ENCODE data around the gene SLX4IP. TPM values are rescaled to one million over a fixed set of nuclear protein-coding genes. Genes with fewer than 3 reads are reported as not detected.

SLX4IP gene
- total RNA-seq, 1 donor from 2014 or later, result 3.1 TPM

- intact Hi-C loops (cut with micrococcal nuclease), result no loop called here
- Histone ChIP-seq H3K27me3 (ENCODE audit: low read depth) (no peaks in the 10 kb centered on the region), H3K9me3 (replicated peaks) (no peaks in the 10 kb centered on the region), H3K36me3 (peaks cover 69% of the 10 kb centered on the region), H3K4me1 (peaks cover 82% of the 10 kb centered on the region), H3K4me3 (no peak overlapping the region), H3K27ac (replicated peaks) (peak overlapping the region; percentile 72)
- TF ChIP-seq, protein P1, sequence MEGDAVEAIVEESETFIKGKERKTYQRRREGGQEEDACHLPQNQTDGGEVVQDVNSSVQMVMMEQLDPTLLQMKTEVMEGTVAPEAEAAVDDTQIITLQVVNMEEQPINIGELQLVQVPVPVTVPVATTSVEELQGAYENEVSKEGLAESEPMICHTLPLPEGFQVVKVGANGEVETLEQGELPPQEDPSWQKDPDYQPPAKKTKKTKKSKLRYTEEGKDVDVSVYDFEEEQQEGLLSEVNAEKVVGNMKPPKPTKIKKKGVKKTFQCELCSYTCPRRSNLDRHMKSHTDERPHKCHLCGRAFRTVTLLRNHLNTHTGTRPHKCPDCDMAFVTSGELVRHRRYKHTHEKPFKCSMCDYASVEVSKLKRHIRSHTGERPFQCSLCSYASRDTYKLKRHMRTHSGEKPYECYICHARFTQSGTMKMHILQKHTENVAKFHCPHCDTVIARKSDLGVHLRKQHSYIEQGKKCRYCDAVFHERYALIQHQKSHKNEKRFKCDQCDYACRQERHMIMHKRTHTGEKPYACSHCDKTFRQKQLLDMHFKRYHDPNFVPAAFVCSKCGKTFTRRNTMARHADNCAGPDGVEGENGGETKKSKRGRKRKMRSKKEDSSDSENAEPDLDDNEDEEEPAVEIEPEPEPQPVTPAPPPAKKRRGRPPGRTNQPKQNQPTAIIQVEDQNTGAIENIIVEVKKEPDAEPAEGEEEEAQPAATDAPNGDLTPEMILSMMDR (IDR thresholded peaks at IDR 0.05; ENCODE audit: borderline replicate concordance), result no peak
- DNase-seq, result no peak
Observed at GRCh38 chr20:10639077-10639736, 204.1 kb downstream of the SLX4IP start.

DNA sequence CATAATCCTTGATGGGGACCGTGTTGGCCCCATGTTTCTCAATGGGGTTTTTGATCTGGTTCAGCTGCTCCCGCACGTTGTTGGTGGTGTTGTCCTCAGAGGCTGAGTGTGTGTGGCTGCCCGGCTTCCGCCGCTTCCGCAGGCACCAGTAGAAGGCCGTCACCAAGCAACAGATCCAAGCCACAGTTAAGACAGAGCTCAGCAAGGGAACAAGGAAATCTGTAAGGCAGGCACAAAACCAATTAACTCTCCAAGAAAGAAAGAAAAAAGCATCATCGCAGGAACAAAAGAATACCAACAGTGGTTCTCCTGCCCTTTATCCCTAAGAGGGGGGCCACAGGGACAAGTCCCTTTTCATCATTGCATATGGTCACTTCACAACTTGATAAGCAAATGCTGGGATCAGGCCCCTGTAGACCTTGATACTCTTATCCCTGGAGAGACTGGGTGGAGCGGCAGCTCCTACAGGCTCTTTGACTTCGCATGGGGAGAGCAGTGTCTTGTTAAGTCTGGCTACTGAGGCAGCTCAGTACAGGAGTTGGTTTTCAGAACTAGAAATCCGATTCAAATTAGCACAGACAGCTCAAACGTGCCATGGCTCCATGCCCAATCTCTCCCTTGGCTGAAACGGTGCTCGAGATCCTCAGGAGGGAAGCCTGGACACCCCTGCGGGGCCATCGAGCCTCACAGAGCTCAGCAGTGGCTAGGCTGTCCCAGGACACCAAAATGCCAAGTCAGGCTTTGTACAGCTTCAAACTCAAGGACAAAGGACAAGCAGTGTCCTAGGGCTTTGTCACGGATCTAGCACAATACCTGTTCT, 204.8 kb downstream of the SLX4IP start:
- no peaks in the 10 kb centered on the region for H3K27me3 ChIP-seq (ENCODE audit: low read depth)
- intact Hi-C loops (cut with micrococcal nuclease), result no loop called here
- DNase-seq, result no peak
- H3K4me3 ChIP-seq, result no peak overlapping the region
- peaks cover 76% of the 10 kb centered on the region for H3K36me3 ChIP-seq
- H3K9me3 ChIP-seq (replicated peaks), result no peaks in the 10 kb centered on the region
- TF ChIP-seq, protein P1 (IDR thresholded peaks at IDR 0.05; ENCODE audit: borderline replicate concordance), result no peak
- H3K4me1 ChIP-seq, result peaks cover 82% of the 10 kb centered on the region
- H3K27ac ChIP-seq (replicated peaks), result peak overlapping the region; percentile 72

GRCh38 chr20:10640897-10641296, 205.8 kb downstream of the SLX4IP start:
- TF ChIP-seq, protein P1 (IDR thresholded peaks at IDR 0.05; ENCODE audit: borderline replicate concordance), result no peak
- Histone ChIP-seq H3K9me3 (replicated peaks) (no peaks in the 10 kb centered on the region), H3K4me3 (no peak overlapping the region), H3K27ac (replicated peaks) (peak overlapping the region; percentile 72), H3K4me1 (peaks cover 78% of the 10 kb centered on the region), H3K27me3 (ENCODE audit: low read depth) (no peaks in the 10 kb centered on the region), H3K36me3 (peaks cover 85% of the 10 kb centered on the region)
- DNase-seq, result no peak
- intact Hi-C loops (cut with micrococcal nuclease), result no loop called here

GRCh38 chr20:10641467-10641866, 206.4 kb downstream of the SLX4IP start:
- Histone ChIP-seq H3K27ac (replicated peaks) (peak overlapping the region; percentile 16), H3K36me3 (peaks cover 91% of the 10 kb centered on the region), H3K27me3 (ENCODE audit: low read depth) (no peaks in the 10 kb centered on the region), H3K4me3 (no peak overlapping the region), H3K9me3 (replicated peaks) (no peaks in the 10 kb centered on the region), H3K4me1 (peaks cover 78% of the 10 kb centered on the region)
- DNase-seq, result no peak
- TF ChIP-seq, protein P1 (IDR thresholded peaks at IDR 0.05; ENCODE audit: borderline replicate concordance), result no peak
- intact Hi-C loops (cut with micrococcal nuclease), result no loop called here

DNA sequence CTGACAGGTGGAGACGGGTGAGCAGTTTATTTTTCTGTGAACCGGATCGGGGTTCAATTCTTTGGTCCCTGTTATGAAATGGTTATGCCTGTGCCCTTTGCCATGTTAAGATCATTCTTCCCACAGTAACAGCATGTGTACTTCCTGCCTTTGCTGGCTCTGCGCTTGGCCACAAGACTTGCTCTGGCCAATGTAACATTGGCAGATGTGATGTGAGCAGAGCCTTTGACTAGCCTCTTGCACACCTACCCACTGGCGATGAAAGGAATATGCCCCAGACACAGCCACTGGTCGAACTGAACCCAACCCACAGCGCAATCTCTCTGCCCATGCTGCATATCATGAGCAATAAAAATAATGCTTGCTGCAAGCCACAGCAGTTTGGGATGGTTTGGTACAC, 206.8 kb downstream of the SLX4IP start:
- Histone ChIP-seq H3K4me3 (no peak overlapping the region), H3K36me3 (peaks cover 95% of the 10 kb centered on the region), H3K4me1 (peaks cover 78% of the 10 kb centered on the region), H3K27me3 (ENCODE audit: low read depth) (no peaks in the 10 kb centered on the region), H3K9me3 (replicated peaks) (no peaks in the 10 kb centered on the region), H3K27ac (replicated peaks) (peak overlapping the region; percentile 16)
- TF ChIP-seq, protein P1 (IDR thresholded peaks at IDR 0.05; ENCODE audit: borderline replicate concordance), result no peak
- DNase-seq, result no peak
- intact Hi-C loops (cut with micrococcal nuclease), result no loop called here

Data from left ventricle myocardium inferior (tissue), 1 donor.